H9 (cell line): ENCODE results near the gene TXNRD1. TPM values are rescaled to one million over a fixed set of nuclear protein-coding genes. Genes with fewer than 3 reads are reported as not detected.

ENCODE experiments used
- DNase-seq: peaks from one replicate; pipeline ENCODE4 v3.0.0-alpha.2; 2017
- H2AFZ ChIP-seq: one replicate; pipeline ENCODE4 v1.6.1; 2013; ENCODE audit warnings: mild to moderate bottlenecking, low read length, control low read depth, moderate library complexity
- H2AK5ac ChIP-seq: 2 replicates; pipeline ENCODE4 v1.6.1; 2013; ENCODE audit warnings: low read length, control low read depth, mixed read lengths; ENCODE audit not compliant: insufficient read length
- H2BK120ac ChIP-seq: one replicate; pipeline ENCODE4 v1.6.1; 2013; ENCODE audit warnings: low read depth, mild to moderate bottlenecking, low read length, control low read depth, inconsistent platforms; ENCODE audit not compliant: poor library complexity, severe bottlenecking
- H2BK12ac ChIP-seq: 2 replicates; pipeline ENCODE4 v1.6.1; 2013; ENCODE audit warnings: low read length, control low read depth, mixed read lengths, low read depth; ENCODE audit not compliant: insufficient read length
- H2BK15ac ChIP-seq: 2 replicates; pipeline ENCODE4 v1.6.1; 2013; ENCODE audit warnings: low read depth, low read length, control low read depth
- H2BK20ac ChIP-seq: one replicate; pipeline ENCODE4 v1.6.1; 2013; ENCODE audit warnings: low read depth, mild to moderate bottlenecking, low read length, control low read depth, inconsistent platforms; ENCODE audit not compliant: poor library complexity, severe bottlenecking
- H2BK5ac ChIP-seq: 2 replicates; pipeline ENCODE4 v1.6.1; 2013; ENCODE audit warnings: low read length, control low read depth, mixed read lengths; ENCODE audit not compliant: insufficient read length
- H3K14ac ChIP-seq: 2 replicates; pipeline ENCODE4 v1.6.1; 2013; ENCODE audit warnings: low read length, control low read depth; ENCODE audit not compliant: insufficient read depth
- H3K18ac ChIP-seq: 2 replicates; pipeline ENCODE4 v1.6.1; 2013; ENCODE audit warnings: low read depth, mild to moderate bottlenecking, mixed read lengths, low read length, control low read depth; ENCODE audit not compliant: insufficient read length
- H3K23ac ChIP-seq: 2 replicates; pipeline ENCODE4 v1.6.1; 2013; ENCODE audit warnings: low read length, control low read depth, mixed read lengths, low read depth; ENCODE audit not compliant: insufficient read length
- H3K23me2 ChIP-seq: 2 replicates; pipeline ENCODE4 v1.6.1; 2013; ENCODE audit warnings: low read depth, mild to moderate bottlenecking, mixed read lengths, low read length, control low read depth; ENCODE audit not compliant: insufficient read length, poor library complexity, severe bottlenecking
- H3K27ac ChIP-seq: 2 replicates; pipeline ENCODE4 v1.5.1; 2013; ENCODE audit warnings: low read length, control low read depth, mixed read lengths, low read depth; ENCODE audit not compliant: insufficient read length
- H3K27me3 ChIP-seq: 2 replicates; pipeline ENCODE4 v1.6.1; 2013; ENCODE audit warnings: low read length, control low read depth, inconsistent platforms; ENCODE audit not compliant: insufficient read depth
- H3K4ac ChIP-seq: 2 replicates; pipeline ENCODE4 v1.6.1; 2013; ENCODE audit warnings: low read depth, mild to moderate bottlenecking, control low read depth, inconsistent platforms, low read length, moderate library complexity
- H3K4me1 ChIP-seq: 2 replicates; pipeline ENCODE4 v1.6.1; 2013; ENCODE audit warnings: low read length, control low read depth, inconsistent platforms; ENCODE audit not compliant: insufficient read depth
- H3K4me2 ChIP-seq: 2 replicates; pipeline ENCODE4 v1.6.1; 2013; ENCODE audit warnings: low read length, control low read depth, mixed read lengths; ENCODE audit not compliant: insufficient read length, insufficient read depth
- H3K56ac ChIP-seq: 2 replicates; pipeline ENCODE4 v1.6.1; 2013; ENCODE audit warnings: low read depth, mild to moderate bottlenecking, mixed read lengths, low read length, control low read depth; ENCODE audit not compliant: insufficient read length
- H3K79me1 ChIP-seq: 2 replicates; pipeline ENCODE4 v1.6.1; 2013; ENCODE audit warnings: low read depth, mild to moderate bottlenecking, moderate library complexity, low read length, control low read depth, inconsistent platforms; ENCODE audit not compliant: insufficient read depth, poor library complexity, severe bottlenecking
- H3K79me2 ChIP-seq: 2 replicates; pipeline ENCODE4 v1.6.1; 2013; ENCODE audit warnings: low read length, control low read depth, inconsistent platforms; ENCODE audit not compliant: insufficient read depth
- H3K9ac ChIP-seq: 2 replicates; pipeline ENCODE4 v1.6.1; 2013; ENCODE audit warnings: low read length, control low read depth, mixed read lengths; ENCODE audit not compliant: insufficient read length; ENCODE audit errors: extremely low read depth
- H3K9me3 ChIP-seq: one replicate; pipeline ENCODE4 v1.6.1; 2013; ENCODE audit warnings: low read depth, low read length, inconsistent platforms; ENCODE audit not compliant: control insufficient read depth
- H3T11ph ChIP-seq: one replicate; pipeline ENCODE4 v1.6.1; 2013; ENCODE audit warnings: mild to moderate bottlenecking, low read length, control low read depth, inconsistent platforms
- H4K20me1 ChIP-seq: one replicate; pipeline ENCODE4 v1.6.1; 2013; ENCODE audit not compliant: control insufficient read depth, insufficient read length, insufficient read depth
- H4K5ac ChIP-seq: 2 replicates; pipeline ENCODE4 v1.6.1; 2013; ENCODE audit warnings: low read depth, mild to moderate bottlenecking, mixed read lengths, low read length, control low read depth; ENCODE audit not compliant: insufficient read length
- H4K8ac ChIP-seq: replicated peaks from 2 replicates; pipeline ENCODE4 v1.6.1; 2013; ENCODE audit warnings: low read length, control low read depth, mixed read lengths, low read depth; ENCODE audit not compliant: insufficient read length
- H4K91ac ChIP-seq: 2 replicates; pipeline ENCODE4 v1.6.1; 2013; ENCODE audit warnings: low read depth, mild to moderate bottlenecking, moderate library complexity, mixed read lengths, low read length, control low read depth; ENCODE audit not compliant: insufficient read length
- H3K27ac Mint-ChIP-seq, 3 experiments: 2 replicates in 2 of 3; 3 replicates in 1 of 3; pipeline ENCODE4 v1.8.0; 2020 to 2021; ENCODE audit warnings: mixed read lengths in 3 of 3, mild to moderate bottlenecking in 1 of 3, moderate library complexity in 1 of 3
- H3K27me3 Mint-ChIP-seq: 2 replicates; pipeline ENCODE4 v1.8.0; 2021; ENCODE audit warnings: low read depth, mild to moderate bottlenecking, moderate library complexity, mixed read lengths
- H3K36me3 Mint-ChIP-seq, 3 experiments: 2 replicates in 2 of 3; 3 replicates in 1 of 3; pipeline ENCODE4 v1.8.0; 2020 to 2021; ENCODE audit warnings: low read depth in 3 of 3, mixed read lengths in 3 of 3; ENCODE audit not compliant: insufficient read depth in 1 of 3
- H3K4me1 Mint-ChIP-seq, 2 experiments: 2 replicates each; pipeline ENCODE4 v1.8.0; 2020; ENCODE audit warnings: mixed read lengths in 2 of 2
- H3K4me3 Mint-ChIP-seq, 2 experiments: 2 replicates in 1 of 2; 3 replicates in 1 of 2; pipeline ENCODE4 v1.8.0; 2020 to 2021; ENCODE audit warnings: mild to moderate bottlenecking in 2 of 2, mixed read lengths in 2 of 2, moderate library complexity in 1 of 2
- H3K9me3 Mint-ChIP-seq, 2 experiments: 2 replicates in 1 of 2; 3 replicates in 1 of 2; pipeline ENCODE4 v1.8.0; 2020; ENCODE audit warnings: mild to moderate bottlenecking in 2 of 2, mixed read lengths in 2 of 2, moderate library complexity in 1 of 2
- CTCF ChIP-seq: fragments of 200-600 bp; sonication (generic); conservative IDR thresholded peaks from 3 replicates; pipeline ENCODE4 v1.8.0; 2021; ENCODE audit warnings: antibody characterized with exemption, mild to moderate bottlenecking
- WGBS: extraction: QIAGEN DNeasy Blood & Tissue Kit; methylation state at CpG from one replicate; pipeline ENCODE4 v1.1.7; 2013; ENCODE audit warnings: missing lambda C conversion rate, low lambda C conversion rate, mixed read lengths; ENCODE audit not compliant: insufficient read length; ENCODE audit errors: extremely low coverage; 5-methylcytosine and 5-hydroxymethylcytosine counted together
- total RNA-seq: library from RNA; stranded (reverse); gene quantifications from 2 replicates; pipeline ENCODE4 v1.2.1, GENCODE V29; 2021

TXNRD1 gene
- total RNA-seq, 1 experiment from 2014 or later = 100 TPM

GRCh38 chr12:104226672-104227071 is 11.1 kb downstream of the TXNRD1 start:
- peaks cover 5 to 8% of the 10 kb centered on the region in 2 experiments; a peak in 4 of 5 replicates for H3K9me3 Mint-ChIP-seq
- H3K23me2 ChIP-seq = no peaks in the 10 kb centered on the region
- H3K18ac ChIP-seq = no peak overlapping the region
- no peaks in the 10 kb centered on the region for H3K79me2 ChIP-seq
- H3K56ac ChIP-seq = no peak overlapping the region
- no peak overlapping the region for H4K91ac ChIP-seq
- H3K27me3 ChIP-seq = no peaks in the 10 kb centered on the region
- H3K4ac ChIP-seq = no peak overlapping the region
- no peak overlapping the region for H3K27ac ChIP-seq
- H2BK15ac ChIP-seq = no peak overlapping the region
- no peak overlapping the region for H3T11ph ChIP-seq
- no peak overlapping the region for H2AK5ac ChIP-seq
- no CpG with 5 or more reads among the region's 3 CpGs for WGBS
- H2BK120ac ChIP-seq = no peak overlapping the region
- H2BK20ac ChIP-seq = no peak overlapping the region
- no peaks in the 10 kb centered on the region for H4K20me1 ChIP-seq
- H3K36me3 Mint-ChIP-seq = peaks cover 3 to 7% (median 4%) of the 10 kb centered on the region in 3 experiments; a peak in 6 of 7 replicates
- no peaks in the 10 kb centered on the region for H3K79me1 ChIP-seq
- TF ChIP-seq CTCF = no peak
- no peak overlapping the region for H4K8ac ChIP-seq
- no peak overlapping the region for H3K4me2 ChIP-seq
- H2AFZ ChIP-seq = no peak overlapping the region
- H2BK12ac ChIP-seq = no peak overlapping the region
- H3K27ac Mint-ChIP-seq = no peak overlapping the region
- H3K27me3 Mint-ChIP-seq = peaks cover 5% of the 10 kb centered on the region
- no peaks in the 10 kb centered on the region for H3K9me3 ChIP-seq
- no peak overlapping the region for H3K23ac ChIP-seq
- H4K5ac ChIP-seq = no peak overlapping the region
- H3K14ac ChIP-seq = no peak overlapping the region
- H3K9ac ChIP-seq = no peak overlapping the region
- no peak for DNase-seq
- no peaks in the 10 kb centered on the region for H3K4me1 ChIP-seq
- H2BK5ac ChIP-seq = no peak overlapping the region
- H3K4me1 Mint-ChIP-seq = peaks cover 8 to 10% of the 10 kb centered on the region in 2 experiments
- H3K4me3 Mint-ChIP-seq = no peak overlapping the region
